ENCODE results near the gene NOTUM.

Gene NOTUM

GRCh38 chr17:81911277-81911961 is 49.6 kb downstream of the NOTUM start, which contains the start of gene PCYT2:
Gene PCYT2 (minus strand): TSS chr17:81911399. CDS start chr17:81911355, 44 bp downstream.
- DNase-seq (ENCODE audit: low read depth in 2 of 3, low spot score in 1 of 3), result peak; percentile 88 to 91 (median 88)

- DNase-seq (ENCODE audit: low read depth in 2 of 3, low spot score in 1 of 3), result no peak
Measured at GRCh38 chr17:81910840-81911276, 50.1 kb downstream of the NOTUM start.

GRCh38 chr17:81909966-81910839 is 50.8 kb downstream of the NOTUM start:
- no peak for DNase-seq (ENCODE audit: low read depth in 2 of 3, low spot score in 1 of 3)

DNA sequence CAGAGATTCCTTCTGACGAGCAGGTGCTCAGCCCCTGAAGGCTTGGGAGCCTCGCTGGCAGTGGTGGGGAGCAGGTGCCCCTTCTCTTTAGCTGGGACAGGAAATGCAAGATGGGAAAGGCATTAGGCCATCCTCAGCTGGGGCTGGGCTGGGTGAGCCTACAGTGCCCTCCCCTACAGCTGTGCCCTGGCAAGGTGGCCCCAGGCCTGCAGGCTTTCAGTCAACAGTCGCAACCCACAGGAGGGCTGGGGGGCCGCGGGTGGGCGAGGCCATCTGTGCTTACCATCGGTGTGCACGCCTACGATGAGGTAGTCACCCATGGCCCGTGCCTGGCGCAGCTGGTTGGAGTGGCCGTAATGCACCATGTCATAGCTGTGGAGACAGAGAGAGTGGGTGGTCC is 51.8 kb downstream of the NOTUM start:
- no peak for DNase-seq (ENCODE audit: low read depth in 2 of 3, low spot score in 1 of 3)

GRCh38 chr17:81908793-81909192 is 52.2 kb downstream of the NOTUM start:
- no peak for DNase-seq (ENCODE audit: low read depth in 2 of 3, low spot score in 1 of 3)

GRCh38 chr17:81907219-81908145 is 53.5 kb downstream of the NOTUM start:
- no peak for DNase-seq (ENCODE audit: low read depth in 2 of 3, low spot score in 1 of 3)

GRCh38 chr17:81906476-81907218 is 54.3 kb downstream of the NOTUM start:
- DNase-seq (ENCODE audit: low read depth in 2 of 3, low spot score in 1 of 3), result no peak

DNA sequence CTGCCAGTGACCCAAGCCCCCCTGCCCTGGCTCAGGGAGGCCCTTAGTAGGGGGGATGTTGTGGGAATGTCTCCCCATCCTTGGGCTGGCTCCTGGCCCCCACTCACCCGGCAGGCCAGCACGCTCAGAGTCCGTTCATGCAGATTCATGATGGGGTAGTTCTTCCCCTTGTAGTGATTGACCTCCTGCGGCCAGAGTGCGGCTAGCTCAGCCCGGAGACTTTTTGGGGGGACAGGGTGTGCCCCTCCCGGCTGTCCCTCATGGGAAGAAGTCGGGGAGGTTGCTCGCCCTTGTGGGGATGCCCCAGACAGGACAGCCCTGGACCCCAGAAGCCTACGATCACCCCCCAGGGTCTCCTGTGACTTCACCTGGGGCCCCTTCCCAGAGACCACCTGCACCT is 55.0 kb downstream of the NOTUM start:
- no peak for DNase-seq (ENCODE audit: low read depth in 2 of 3, low spot score in 1 of 3)

DNA sequence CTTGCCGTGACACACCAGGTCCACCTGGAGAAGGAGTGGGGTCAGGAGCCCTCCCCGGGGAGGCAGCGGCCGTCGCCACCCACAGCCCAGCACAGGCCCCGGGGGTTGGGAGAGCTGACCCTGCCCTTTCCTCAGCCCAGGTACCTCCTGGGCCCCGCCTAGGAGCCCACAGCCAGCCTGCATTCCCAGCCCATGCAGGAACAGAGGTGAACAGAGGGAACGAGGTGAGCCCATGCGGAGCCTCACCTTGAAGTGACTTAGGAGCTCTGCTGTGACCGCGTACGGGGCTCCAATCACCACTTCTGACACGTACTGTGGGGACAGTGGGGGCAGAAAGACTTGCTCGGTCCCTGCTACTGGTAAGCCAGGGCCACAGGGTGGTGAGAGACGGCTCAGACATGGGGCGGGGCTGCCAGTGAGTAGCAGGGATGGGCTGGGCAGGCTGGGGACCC is 55.5 kb downstream of the NOTUM start:
- DNase-seq (ENCODE audit: low read depth in 2 of 3, low spot score in 1 of 3), result no peak

DNA sequence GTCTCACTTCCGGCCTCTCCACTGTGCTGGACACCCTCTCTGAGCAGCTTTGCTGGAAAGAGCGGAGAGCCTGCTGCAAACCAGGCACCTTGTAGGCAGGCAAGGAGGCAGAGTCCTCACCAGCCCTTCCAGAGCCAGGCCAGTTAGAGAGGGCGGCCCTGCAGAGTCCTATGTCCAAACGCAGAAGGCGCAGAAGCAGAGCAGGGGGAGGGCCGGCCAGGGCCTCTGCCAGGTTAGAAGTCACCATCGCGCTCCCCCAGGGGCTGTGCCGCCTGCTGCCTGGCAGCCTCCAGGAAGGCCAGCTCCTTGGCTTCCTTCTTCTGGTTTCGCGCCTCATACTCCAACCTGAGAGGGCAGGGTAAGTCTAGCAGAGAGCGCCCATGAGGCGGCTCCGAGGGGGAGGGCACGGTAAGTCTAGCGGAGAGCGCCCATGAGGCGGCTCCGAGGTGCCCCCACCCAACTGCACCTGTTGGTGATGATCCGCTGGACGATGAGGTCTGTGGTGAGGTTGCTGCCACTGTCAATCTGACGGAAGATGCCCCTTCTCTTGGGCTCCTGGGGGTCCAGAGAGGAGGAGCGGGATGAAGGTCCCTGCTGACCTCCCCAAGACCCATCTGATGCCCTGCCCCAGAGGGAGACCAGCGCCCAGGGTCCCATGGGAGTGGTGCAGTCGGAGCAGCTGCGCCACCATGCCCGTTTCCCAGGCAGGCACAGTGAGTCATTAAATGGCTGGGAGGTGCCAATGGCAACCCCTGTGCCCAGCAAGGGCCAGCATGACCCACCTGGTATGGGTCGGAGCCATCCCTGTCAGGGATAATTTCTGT is 56.2 kb downstream of the NOTUM start:
- DNase-seq (ENCODE audit: low read depth in 2 of 3, low spot score in 1 of 3), result no peak

DNA sequence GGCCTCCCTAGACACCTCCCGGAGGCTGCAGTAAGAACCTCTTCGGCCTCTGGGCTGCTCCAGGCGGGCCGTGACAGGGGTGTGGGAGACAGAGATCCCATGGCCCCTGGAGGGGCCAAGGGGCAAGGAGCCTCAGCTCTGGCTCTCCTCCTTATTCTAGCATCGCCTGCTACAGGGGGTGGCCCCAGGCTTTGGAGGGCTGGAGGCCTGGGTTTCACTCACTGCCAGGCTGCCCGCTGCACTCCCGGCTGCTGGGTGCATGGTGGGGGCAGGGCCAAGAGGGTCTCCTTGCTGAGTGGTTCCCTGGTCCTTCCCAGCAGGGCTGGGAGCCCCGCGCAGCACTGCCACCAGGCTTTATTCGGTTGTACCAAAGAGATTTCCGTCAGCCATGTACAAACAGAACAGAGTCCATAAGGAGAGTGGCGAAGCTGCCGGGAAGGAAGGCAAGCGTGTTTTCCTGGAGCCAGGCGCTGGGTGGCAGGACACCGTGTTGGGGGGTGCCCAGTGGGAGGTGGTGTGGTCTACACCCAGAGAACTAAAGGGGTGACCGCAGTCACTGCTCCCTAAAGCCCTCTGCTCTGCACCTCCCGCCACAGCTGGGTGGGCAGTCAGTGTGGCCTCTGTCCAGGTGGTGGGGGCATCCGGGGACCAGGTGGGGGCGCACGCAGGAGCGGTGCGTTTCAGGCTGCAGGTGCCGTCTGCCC is 56.9 kb downstream of the NOTUM start:
- no peak for DNase-seq (ENCODE audit: low read depth in 2 of 3, low spot score in 1 of 3)

GRCh38 chr17:81903415-81903831 is 57.6 kb downstream of the NOTUM start:
- no peak for DNase-seq (ENCODE audit: low read depth in 2 of 3, low spot score in 1 of 3)

DNA sequence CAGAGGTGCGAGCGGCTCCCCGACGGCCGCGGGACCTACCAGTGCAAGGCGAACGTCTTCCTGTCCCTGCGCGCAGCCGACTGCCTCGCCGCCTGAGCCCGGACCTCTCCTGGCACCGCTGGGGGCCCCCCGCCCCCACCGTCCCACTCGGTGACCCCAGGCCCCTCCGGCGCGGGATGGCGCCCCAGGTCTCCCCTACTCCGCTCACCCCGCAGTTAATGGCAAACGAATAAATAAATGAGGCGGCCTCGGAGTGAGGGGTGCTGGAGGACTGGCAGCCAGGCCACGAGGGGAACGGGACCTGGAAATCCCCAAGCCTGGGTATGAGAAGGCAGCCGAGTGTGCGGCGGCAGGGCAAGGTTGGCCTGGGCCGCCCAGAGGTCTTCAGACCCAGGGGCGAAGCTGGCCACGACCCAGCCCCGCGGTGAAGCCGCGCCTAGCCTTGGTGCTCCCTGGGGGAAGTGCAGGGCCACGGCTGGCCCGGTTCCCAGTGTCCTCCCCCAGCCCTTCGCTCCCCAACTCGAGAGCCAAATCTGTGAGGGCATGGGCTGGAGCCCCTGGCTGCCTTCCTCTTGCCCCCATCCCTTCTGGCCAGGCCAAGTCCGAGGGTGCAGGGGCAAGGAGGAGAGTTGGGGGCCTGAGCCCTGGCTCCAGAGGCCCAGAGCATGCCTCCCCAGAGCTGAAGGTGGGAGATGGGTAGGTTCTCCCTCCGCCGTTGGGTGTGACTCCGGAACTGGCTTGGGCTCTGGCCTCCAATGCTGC is 58.2 kb downstream of the NOTUM start:
- no peak for DNase-seq (ENCODE audit: low read depth in 2 of 3, low spot score in 1 of 3)
